ENCODE results near the gene INAVA.

Gene INAVA

GRCh38 chr1:200886594-200886993, 8.1 kb upstream of the INAVA start:
- Histone ChIP-seq H3K4me2 (ENCODE audit: low read length) (no peak overlapping the region), H3K27me3 (ENCODE audit: low read depth, low read length) (peaks cover 49% of the 10 kb centered on the region), H3K4me1 (ENCODE audit: low read length) (peaks cover 39% of the 10 kb centered on the region), H3K9me3 (ENCODE audit: insufficient read depth, low read length) (no peaks in the 10 kb centered on the region), H3K36me3 (replicated peaks; ENCODE audit: low read depth, low read length) (no peaks in the 10 kb centered on the region), H3K27ac (ENCODE audit: low read length) (no peak overlapping the region), H3K79me2 (ENCODE audit: low read length) (no peaks in the 10 kb centered on the region), H2AFZ (ENCODE audit: low read depth, low read length) (no peak overlapping the region), H4K20me1 (ENCODE audit: insufficient read depth, low read length) (0 out of 2 replicates have a peak, but pooled peaks cover 2% of the 10 kb centered on the region), H3K4me3 (ENCODE audit: low read length) (no peak overlapping the region), H3K9ac (ENCODE audit: low read length) (no peak overlapping the region)
- no peak for TF ChIP-seq EZH2phosphoT487 (IDR thresholded peaks at IDR 0.05; ENCODE audit: low read depth)
- no peak for TF ChIP-seq CTCF (IDR thresholded peaks at IDR 0.05; ENCODE audit: low read depth, low read length)

DNA sequence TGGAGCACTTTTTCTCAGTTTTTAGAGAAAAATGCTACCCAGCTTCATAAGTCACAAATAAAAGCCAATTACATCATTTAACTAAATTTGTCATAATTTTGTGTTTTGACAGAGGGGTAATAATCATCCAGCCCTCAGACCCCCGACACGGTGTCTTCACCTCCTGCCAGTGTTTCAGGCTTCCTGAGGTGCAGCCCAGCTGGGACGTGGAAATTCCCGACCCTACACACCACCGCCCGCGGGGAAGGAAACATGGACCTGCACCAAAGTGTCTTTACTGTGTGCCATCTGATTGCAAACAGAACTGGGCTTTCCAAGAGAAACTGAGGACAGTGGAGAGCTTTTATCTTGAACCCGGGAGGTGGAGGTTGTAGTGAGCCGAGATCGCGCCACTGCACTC, 7.7 kb upstream of the INAVA start:
- no peak overlapping the region for H3K4me2 ChIP-seq (ENCODE audit: low read length)
- H2AFZ ChIP-seq (ENCODE audit: low read depth, low read length): no peak overlapping the region
- H3K9ac ChIP-seq (ENCODE audit: low read length): no peak overlapping the region
- H3K4me3 ChIP-seq (ENCODE audit: low read length): no peak overlapping the region
- peaks cover 36% of the 10 kb centered on the region for H3K4me1 ChIP-seq (ENCODE audit: low read length)
- no peak for TF ChIP-seq EZH2phosphoT487 (IDR thresholded peaks at IDR 0.05; ENCODE audit: low read depth)
- TF ChIP-seq CTCF (IDR thresholded peaks at IDR 0.05; ENCODE audit: low read depth, low read length): no peak
- H3K27ac ChIP-seq (ENCODE audit: low read length): no peak overlapping the region
- H3K9me3 ChIP-seq (ENCODE audit: insufficient read depth, low read length): no peaks in the 10 kb centered on the region
- no peaks in the 10 kb centered on the region for H3K36me3 ChIP-seq (replicated peaks; ENCODE audit: low read depth, low read length)
- peaks cover 50% of the 10 kb centered on the region for H3K27me3 ChIP-seq (ENCODE audit: low read depth, low read length)
- no peaks in the 10 kb centered on the region for H3K79me2 ChIP-seq (ENCODE audit: low read length)
- H4K20me1 ChIP-seq (ENCODE audit: insufficient read depth, low read length): 0 out of 2 replicates have a peak, but pooled peaks cover 2% of the 10 kb centered on the region

DNA sequence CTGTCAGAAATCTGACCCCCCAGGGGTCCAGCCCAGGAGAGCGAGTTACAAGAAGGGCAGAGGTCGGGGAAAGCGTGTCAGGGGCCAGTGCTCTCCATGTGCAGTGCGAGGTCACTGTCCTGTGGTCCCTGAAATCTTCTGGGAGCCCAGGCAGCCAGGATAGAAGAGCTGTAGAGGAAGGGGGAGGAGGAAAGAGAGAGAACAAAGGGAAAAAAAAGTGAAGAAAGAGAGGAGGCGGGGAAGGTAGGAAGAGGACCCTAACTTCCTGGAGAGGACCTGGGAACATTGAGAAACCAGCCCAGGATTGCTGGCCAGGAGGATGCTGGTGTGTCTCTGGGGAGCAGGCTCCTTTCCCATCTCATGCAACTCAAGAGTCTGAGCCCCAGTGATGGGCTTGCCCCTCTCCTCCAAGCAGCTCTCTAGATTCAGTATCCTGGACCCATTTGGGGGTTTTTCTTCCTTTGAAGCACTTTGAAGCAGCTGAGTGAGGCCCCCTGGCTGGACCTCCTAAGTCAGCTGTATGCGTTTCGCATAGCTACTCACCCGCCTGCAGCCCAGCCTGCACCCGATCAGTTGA, 6.8 kb upstream of the INAVA start:
- Histone ChIP-seq H3K4me2 (ENCODE audit: low read length) (peak overlapping the region; percentile 86), H3K27me3 (ENCODE audit: low read depth, low read length) (peaks cover 54% of the 10 kb centered on the region), H3K36me3 (replicated peaks; ENCODE audit: low read depth, low read length) (no peaks in the 10 kb centered on the region), H3K79me2 (ENCODE audit: low read length) (no peaks in the 10 kb centered on the region), H3K4me3 (ENCODE audit: low read length) (peak overlapping the region; percentile 64), H3K4me1 (ENCODE audit: low read length) (peaks cover 35% of the 10 kb centered on the region), H3K27ac (ENCODE audit: low read length) (no peak overlapping the region), H2AFZ (ENCODE audit: low read depth, low read length) (no peak overlapping the region), H3K9ac (ENCODE audit: low read length) (no peak overlapping the region), H4K20me1 (ENCODE audit: insufficient read depth, low read length) (0 out of 2 replicates have a peak, but pooled peaks cover 2% of the 10 kb centered on the region), H3K9me3 (ENCODE audit: insufficient read depth, low read length) (no peaks in the 10 kb centered on the region)
- TF ChIP-seq EZH2phosphoT487 (IDR thresholded peaks at IDR 0.05; ENCODE audit: low read depth): no peak
- TF ChIP-seq CTCF (IDR thresholded peaks at IDR 0.05; ENCODE audit: low read depth, low read length): no peak; the same call in 1 of the 2 replicates

GRCh38 chr1:200888349-200888838, 6.3 kb upstream of the INAVA start:
- Histone ChIP-seq H3K9me3 (ENCODE audit: insufficient read depth, low read length) (no peaks in the 10 kb centered on the region), H3K4me3 (ENCODE audit: low read length) (peak overlapping the region; percentile 64), H3K9ac (ENCODE audit: low read length) (peak overlapping the region; percentile 18; the same call in 1 of the 2 replicates), H3K4me2 (ENCODE audit: low read length) (peak overlapping the region; percentile 86), H4K20me1 (ENCODE audit: insufficient read depth, low read length) (no peaks in the 10 kb centered on the region), H3K27ac (ENCODE audit: low read length) (peak overlapping the region; percentile 4; the same call in 1 of the 2 replicates), H2AFZ (ENCODE audit: low read depth, low read length) (no peak overlapping the region), H3K27me3 (ENCODE audit: low read depth, low read length) (peaks cover 55% of the 10 kb centered on the region), H3K36me3 (replicated peaks; ENCODE audit: low read depth, low read length) (no peaks in the 10 kb centered on the region), H3K79me2 (ENCODE audit: low read length) (no peaks in the 10 kb centered on the region), H3K4me1 (ENCODE audit: low read length) (peaks cover 35% of the 10 kb centered on the region)
- TF ChIP-seq CTCF (IDR thresholded peaks at IDR 0.05; ENCODE audit: low read depth, low read length) (no peak), EZH2phosphoT487 (IDR thresholded peaks at IDR 0.05; ENCODE audit: low read depth) (no peak)
